HuH-7 (cell line): ENCODE results near the gene FAM227B.
"Not testable (repeated sequence)": the region's sequence is repeated elsewhere in the genome, so short reads cannot be mapped to it uniquely, and the experiment has no call there.

Experiments
- DNase-seq: peaks from one replicate; pipeline ENCODE4 v3.0.0; 2011; ENCODE audit warnings: low spot score

Gene FAM227B

DNA sequence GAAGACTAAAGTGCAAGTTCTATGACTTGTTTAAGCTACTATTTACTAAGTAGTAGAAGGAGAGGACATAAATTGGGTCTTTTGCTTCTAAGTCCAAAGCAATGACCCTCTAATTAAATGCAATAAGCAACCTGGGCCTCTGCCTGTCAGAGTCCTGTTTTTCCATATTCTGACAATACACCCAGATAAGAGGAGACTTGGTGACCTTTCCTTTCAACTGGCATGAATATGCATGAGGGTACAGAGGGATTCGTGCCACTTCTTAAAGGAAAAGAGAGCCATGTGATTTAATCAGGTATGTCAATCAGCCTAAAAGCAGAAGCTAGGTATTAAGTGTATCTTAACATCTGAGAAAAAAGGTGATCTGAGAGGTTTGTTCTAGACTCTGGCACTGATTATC is 248.3 kb downstream of the FAM227B start:
- DNase-seq, result no peak

- no peak for DNase-seq
Observed at GRCh38 chr15:49370782-49371181, 249.8 kb downstream of the FAM227B start.

DNA sequence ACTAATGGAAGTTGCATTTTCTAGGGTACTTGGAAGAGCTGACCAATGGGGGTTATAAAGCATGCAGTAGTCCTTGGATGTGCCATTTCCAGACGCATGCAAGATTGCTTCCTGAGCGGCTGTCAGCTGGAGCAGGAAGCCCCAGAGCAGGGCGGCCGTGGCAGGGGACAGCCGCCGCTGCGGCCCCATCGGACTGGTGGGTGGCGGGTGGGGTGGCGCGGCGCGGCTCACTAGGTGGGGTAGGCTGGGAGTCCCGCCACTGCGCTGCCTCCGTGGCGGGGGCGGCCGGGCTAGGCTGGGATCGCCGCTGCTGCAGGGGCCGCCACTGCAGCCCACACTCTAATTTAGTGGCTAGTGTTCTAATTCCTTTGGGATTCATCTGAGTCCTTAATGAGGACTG is 254.1 kb downstream of the FAM227B start:
- no peak for DNase-seq

- no peak for DNase-seq
Observed at GRCh38 chr15:49361370-49361769, 259.2 kb downstream of the FAM227B start.

GRCh38 chr15:49354439-49354838 is 266.2 kb downstream of the FAM227B start:
- not testable (repeated sequence) for DNase-seq

DNA sequence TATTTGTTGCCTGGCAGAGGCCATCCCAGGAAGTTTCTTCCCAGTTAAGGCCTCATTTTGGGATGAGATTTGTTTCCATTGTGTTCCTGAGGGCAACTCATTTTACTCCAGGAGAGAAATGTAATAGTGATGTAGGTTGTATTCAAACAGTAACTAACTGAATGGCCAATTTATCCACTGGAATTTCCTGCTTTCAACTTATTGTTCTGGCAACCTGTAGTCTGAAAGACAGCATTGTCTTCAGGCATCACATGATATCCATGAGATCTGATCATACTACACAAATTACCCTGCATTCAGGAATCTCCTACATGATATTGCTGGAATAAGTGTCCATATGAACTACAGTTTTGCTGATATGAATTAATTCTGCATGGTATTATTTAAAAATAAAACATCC is 277.1 kb downstream of the FAM227B start:
- no peak for DNase-seq

DNA sequence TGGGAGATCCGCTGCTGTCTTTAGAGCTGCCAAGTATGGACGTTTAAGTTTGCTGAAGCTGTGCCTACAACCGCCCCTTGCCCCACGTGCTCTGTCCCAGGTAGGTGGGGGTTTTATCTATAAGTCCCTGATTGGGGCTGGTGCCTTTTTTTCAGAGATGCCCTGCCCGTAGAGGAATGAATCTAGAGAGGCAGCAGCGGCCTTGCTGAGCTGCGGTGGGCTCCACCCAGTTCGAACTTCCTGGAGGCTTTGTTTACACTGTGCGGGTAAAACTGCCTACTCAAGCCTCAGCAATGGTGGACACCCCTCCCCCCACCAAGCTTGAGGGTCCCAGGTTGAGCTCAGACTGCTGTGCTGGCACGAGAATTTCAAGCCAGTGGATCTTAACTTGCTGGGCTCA is 281.0 kb downstream of the FAM227B start:
- no peak for DNase-seq

GRCh38 chr15:49331951-49332350 is 288.7 kb downstream of the FAM227B start:
- DNase-seq, result no peak

DNA sequence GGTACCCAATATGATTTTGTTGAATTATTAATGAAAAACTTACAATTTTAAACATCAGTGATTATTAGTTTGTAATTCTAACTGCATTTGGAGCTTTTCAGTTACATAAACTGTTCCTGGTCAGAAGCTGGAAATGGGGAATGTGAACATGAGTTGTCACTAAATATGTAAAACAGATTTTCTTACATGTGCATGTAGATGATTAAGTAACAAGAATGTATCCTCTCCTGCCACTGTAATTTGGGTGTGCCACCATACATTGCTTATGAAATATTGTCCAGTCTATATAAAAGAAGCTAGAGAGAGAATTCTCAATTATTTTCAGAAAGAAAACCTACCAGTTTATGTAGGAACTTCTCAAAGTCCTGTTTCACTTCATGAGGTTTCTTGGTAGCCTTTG is 289.2 kb downstream of the FAM227B start:
- DNase-seq, result no peak

- DNase-seq, result no peak
Observed at GRCh38 chr15:49330166-49330565, 290.5 kb downstream of the FAM227B start.

DNA sequence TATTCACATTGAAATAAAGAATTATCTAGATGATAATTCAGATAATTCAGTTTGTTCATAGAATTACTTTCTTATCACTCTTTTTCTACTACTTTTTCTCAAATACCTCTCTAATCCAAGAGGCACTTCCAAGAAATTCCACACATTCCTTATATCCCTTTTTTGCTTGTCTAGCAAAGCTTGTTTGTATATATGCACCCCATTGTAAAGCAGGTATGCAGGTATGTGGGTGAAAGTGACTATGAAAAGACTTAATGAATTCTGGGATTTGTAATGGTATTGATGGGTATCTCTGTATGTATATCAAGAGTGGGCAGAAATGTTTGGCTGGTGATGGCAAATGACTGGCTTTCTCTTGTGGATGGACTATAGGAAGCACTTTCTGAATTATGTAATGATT is 291.7 kb downstream of the FAM227B start:
- DNase-seq, result no peak

DNA sequence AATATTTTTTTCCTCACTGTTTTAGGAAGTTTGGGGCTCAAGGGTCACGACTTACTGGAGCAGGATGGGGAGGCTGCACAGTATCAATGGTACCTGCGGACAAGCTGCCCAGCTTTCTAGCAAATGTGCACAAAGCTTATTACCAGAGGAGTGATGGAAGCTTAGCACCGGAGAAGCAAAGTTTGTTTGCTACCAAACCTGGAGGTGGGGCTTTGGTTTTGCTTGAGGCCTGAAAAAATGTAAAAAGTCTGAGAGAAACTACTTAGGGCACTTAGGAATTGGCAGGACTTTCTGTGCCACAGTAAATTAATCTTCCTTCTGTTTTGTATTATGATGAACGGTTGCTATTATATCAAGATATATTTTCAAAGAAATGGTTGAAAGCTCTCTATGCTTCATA is 292.7 kb downstream of the FAM227B start:
- no peak for DNase-seq

DNA sequence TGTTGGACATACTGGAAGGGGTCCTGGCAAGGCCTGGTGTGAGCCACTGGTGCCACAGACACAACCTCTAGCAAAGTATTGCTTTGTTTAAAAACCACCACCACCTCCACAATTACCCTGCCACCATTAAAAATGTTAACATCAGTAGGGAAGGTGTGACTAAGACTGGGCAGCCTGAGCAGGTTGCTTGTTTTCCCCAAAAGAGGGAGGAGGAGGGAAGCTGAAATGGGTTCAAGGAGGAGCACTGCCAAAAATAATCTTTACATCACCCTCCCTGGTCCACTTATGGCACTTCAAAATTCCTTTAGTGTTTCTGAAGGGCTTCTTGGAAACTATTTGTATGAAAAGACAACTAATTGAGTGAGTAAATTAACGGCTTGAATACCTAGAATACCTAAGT is 297.4 kb downstream of the FAM227B start:
- no peak for DNase-seq

- DNase-seq, result no peak
Observed at GRCh38 chr15:49320351-49320750, 300.3 kb downstream of the FAM227B start.

GRCh38 chr15:49315391-49315823 is 305.2 kb downstream of the FAM227B start:
- DNase-seq, result no peak

GRCh38 chr15:49314716-49315115 is 305.9 kb downstream of the FAM227B start:
- DNase-seq, result no peak

DNA sequence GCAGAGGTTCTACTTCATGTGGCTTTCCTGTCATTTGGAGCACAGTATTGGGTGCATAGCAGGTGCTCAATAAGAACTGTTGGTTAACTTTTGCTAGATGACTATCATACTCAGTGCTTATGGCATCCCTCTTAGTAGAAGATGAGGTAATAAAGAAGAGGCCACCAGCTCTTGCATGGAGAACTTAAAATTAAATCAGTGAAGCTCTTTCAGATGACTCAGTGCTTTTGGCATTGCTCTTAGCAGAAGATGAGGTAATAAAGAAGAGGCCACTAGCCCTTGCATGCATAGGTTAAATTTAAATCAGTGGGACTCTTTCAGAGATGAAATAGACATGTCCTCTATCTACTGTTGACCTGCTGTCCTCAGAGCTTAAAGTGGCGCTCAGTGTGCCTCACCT is 307.0 kb downstream of the FAM227B start:
- DNase-seq, result no peak

GRCh38 chr15:49309889-49310288 is 310.7 kb downstream of the FAM227B start:
- no peak for DNase-seq

GRCh38 chr15:49308686-49309085 is 311.9 kb downstream of the FAM227B start:
- DNase-seq, result no peak

DNA sequence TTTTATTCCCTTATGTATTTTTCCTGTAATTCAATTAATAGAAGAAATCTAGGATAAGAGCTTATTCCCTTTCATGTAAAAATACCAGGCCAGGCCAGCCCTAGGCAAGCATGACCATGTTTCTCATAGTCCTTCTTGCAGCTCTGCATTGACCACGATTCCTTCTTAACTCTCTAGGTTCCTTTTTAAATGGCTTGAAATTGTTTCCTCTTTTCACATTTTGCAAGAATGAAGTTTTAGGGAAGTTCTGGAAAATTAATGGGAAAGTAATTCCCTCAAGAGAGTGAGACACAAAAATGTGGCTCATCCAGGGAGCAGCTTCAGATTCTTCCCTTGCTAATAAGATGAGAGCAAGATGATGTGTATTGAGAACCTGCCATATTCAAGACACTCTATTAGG is 314.1 kb downstream of the FAM227B start:
- DNase-seq, result no peak

GRCh38 chr15:49303003-49303402 is 317.6 kb downstream of the FAM227B start:
- no peak for DNase-seq

DNA sequence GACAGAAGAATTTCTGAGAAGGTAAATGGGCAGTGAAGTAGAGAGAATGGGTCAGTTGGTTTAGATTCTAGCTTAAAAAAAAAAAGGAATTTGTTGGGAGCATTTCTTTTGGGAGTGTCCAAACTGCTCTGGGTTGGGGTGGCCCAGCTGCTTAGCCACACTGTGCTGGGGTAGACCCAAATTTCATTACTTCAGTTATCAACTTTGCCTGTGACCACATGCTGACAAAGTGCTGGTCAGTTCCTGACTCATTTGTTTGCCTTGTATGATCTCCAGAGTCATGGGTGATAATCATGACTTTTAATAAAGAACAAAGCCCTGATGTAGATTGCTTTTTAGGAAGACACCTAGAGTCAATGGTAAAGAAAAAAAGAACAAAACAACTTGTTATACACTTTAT is 319.1 kb downstream of the FAM227B start:
- no peak for DNase-seq

DNA sequence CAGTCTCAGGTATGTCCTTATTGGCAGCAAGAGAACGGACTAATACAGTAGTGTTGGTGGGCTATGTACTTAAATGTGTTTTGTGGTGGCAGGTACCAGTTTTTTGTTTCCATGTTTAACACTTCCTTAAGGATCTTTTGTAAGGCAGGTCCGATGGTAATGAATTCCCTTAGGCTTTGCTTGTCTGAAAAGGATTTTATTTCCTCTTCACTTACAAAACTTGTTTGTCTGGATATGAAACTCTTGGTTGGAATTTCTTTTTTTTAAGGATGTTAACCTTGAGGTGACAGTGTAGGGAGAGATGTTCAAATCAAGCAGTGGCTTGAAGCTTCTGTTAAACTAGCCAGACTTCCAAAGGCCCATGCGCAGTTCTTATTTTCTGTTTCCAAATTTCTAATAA is 319.8 kb downstream of the FAM227B start:
- no peak for DNase-seq

GRCh38 chr15:49297584-49297983 is 323.0 kb downstream of the FAM227B start:
- no peak for DNase-seq

DNA sequence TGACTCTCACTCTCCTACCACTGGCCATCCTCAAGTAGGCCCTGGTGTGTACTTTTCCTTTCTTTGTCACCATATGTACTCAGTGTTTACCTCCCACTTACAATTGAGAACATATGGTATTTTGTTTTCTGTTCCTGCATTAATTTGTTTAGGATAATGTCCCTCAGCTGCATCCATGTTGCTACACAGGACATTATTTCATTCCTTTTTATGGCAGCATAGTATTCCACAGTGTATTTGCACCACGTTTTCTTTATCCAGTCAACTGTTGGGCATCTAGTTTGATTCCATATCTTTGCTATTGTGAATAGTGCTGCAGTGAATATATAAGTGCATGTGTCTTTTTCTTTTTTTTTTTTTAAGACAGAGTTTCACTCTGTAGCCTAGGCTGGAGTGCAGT is 324.4 kb downstream of the FAM227B start:
- DNase-seq, result no peak
